ENCODE results near the gene PTMA.
"Not testable (repeated sequence)": the region's sequence is repeated elsewhere in the genome, so short reads cannot be mapped to it uniquely, and the experiment has no call there.

Gene PTMA

GRCh38 chr2:231701456-231702373 is 6.6 kb upstream of the PTMA start:
- DNase-seq = peak in 1 of 2 experiments; percentile 57

GRCh38 chr2:231704017-231704416 is 4.3 kb upstream of the PTMA start:
- no peak for DNase-seq

DNA sequence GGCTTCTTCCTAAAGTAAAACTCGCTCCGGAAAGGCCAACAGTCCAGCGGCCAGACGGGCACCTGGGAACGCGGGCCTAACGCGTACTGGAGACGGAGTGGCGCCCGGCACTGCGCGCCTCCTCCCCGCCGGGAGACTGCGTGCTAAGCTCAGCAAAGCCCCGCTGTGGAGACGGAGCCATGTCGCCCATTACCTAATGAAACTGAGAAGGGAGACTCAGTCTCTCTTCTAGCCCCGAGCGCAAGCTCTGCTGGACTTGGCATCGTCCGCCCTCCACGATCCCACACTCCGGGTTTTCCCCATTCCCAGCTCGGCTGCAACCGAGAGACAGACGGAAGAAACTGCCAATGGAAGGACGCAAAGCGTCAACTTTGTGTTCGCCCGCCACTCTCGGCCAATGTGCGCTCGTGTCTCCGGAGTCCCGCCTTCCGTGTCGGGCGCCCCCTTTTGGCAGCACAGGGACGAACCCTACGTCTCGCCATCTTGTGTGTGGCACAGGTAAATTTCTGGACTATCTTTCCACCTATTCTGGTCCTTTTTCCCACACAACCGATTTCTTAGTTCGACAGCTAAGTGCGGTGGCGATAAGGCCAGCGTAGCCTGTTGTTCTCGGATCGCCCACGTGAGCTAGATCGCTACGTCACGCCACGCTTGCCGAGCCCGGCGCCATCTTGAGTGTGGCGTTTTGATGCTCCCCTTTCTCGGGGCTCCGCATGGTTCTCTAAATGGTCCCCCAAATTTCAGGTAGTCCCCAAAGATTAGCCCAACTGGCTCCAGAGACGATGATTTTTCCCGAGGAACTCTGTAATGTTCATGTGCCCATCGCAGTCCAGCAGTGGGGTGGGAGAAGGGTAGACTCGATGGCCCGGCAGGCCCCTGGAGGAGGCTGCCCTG is 1.3 kb upstream of the PTMA start:
- peak; percentile 97 to 99 for DNase-seq

DNA sequence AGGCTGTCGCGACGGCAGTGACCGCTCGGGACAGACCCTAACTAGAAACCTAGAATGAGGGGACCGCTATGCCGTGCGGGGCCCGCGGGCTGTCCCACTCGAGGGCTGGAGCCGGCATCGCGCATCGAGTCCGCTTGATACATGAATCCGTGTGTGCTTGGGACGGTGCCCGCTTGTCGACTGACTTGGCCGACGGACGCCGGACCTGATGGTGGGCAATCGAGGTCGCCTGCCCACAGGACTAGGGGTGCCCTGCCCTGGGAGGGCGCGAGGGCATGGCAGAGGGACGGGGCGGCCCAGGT is 749 bp upstream of the PTMA start:
- DNase-seq = peak in 1 of 2 experiments; percentile 57

DNA sequence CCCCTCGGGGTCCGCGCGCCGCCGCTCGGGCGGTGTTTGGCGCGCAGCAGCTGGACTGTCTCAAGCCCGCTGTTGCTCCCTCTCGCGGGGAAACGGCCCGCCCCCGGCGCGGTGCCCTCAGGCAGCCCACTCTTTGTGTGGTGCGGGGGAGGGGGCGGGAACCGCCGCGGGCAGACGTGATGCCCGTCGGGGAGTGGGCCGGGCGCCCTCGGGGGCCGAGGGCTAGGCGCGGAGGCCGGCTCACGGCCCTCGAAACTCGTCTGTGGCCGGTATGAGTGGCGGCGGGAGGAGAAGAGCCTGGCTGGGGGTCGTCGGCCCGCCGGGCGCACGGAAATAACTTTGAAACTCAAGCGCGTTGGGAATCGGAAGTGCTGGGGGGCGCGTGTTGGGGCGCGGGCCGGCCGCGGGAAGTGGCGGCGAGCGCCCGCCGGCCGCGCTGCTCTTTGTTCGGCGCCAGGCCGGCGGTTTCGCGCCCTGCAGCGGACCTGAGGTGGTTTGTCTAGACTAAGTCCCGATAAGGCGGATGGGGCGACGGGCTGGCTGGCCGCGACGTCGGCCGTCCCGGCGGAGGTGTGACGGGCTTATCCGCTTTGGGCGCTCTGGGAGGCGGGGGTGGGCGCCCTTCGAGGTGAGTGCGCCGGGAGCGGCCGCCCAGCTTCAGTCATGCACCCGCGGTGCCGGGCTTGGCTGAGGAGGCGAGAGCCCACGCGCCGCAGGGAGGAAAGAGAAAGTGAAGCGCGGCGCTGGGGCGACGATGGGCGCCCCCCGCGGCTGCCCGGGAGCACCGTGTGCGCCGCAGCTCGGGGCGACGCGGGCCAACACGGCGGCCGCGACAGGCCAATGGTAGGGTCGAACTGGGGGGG is 679 bp downstream of the PTMA start:
- peak in 1 of 2 experiments; percentile 48 for DNase-seq

DNA sequence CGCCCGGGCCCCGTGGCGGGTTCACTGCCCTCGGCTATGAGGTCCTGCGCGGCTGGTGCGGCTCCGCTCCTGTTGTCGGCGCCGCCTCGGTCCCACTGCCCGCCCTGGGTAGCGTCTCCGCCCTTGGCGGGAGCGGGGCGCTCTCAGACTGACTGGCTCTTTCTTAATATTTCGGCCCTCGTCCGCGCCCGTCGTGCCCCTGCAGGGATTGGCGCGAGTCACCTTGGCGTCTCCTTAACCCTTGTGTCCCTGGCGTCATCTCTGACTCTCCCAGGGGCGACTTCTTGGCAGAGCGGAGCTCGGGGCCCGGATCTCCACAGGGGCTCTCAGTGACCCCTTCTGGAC is 1.3 kb downstream of the PTMA start:
- DNase-seq = no peak

DNA sequence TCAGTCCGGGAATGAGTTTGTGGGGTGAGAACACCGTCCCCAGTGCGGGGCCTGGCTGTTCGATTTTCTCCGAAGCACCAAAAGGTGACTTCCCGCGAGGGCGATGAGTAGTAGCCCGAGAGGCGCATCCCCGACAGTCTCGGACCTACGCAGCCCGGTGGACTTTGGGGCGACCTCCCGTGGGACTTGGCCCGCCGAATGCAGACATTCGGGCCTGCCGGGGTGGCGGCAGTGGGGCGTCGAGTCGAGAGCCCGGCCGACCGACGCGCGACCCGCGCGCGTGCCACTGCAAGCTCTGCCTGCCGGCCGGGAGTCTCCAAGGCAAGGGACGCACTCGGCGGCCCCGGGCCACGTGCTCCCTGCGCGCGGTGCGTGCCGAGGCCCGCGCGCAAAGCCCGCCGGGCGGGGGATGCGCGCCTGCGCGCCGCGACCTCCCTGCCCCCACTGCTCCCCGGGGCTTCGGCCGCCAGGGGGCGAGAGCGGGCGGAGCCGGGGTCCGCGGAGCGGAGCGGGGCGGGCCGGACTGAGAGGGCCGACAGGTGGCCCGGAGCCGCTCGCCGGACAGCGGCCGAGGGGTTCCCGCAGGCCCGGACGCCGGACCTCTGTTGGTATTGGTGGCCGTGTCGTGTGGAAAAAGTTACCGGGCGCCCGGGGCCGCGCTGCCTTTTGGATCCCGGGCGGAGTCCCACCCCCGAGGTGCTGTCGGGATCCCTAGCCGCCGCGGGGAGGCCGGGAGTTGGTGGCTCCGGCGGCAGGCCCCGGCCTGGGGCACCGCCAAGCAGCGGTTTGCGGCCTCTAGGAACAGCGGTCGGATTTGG is 1.9 kb downstream of the PTMA start:
- DNase-seq = peak; percentile 78 to 84

DNA sequence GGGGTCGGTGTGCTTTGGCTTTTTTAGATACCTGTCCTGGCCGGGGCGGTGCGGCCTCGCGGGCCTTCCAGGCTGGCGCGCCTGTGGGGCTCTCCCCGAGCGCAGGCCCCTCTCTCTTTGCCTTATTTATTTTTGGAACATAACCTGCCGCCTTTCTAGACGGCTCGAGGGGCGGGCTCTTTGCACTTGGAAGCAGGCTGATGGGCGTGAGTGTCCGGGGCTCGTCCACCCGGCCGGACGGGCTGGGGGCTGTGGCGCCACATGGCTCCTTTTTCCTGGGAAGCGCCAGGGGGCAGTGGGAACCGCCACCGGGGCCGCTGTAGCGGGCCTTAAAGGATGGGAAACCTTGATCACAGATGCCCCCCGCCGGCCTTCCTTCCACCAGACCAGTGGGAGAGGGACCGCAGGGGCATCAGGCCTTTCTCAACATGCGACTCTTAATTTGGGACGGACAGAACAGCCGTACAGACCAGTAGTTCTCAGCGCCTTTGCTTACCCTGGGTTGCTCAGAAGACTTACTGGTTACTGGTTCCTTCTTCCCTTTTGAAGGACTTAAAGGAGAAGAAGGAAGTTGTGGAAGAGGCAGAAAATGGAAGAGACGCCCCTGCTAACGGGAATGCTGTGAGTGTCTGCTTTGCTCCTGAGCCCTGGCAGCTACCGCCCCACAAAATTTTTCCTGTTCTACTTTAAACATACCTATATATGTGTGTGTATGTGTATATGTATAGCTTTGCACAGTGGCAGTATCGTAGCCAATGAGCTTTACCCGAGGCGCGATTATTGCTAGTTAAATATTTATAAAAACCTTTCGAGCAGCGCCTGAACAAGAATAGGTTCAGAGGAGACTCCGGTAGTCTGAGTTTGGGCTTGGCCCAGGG is 2.7 kb downstream of the PTMA start:
- no peak for DNase-seq

GRCh38 chr2:231711677-231712450 is 3.5 kb downstream of the PTMA start:
- no peak for DNase-seq

- DNase-seq = not testable (repeated sequence)
Observed at GRCh38 chr2:231712451-231713021, 4.2 kb downstream of the PTMA start.

DNA sequence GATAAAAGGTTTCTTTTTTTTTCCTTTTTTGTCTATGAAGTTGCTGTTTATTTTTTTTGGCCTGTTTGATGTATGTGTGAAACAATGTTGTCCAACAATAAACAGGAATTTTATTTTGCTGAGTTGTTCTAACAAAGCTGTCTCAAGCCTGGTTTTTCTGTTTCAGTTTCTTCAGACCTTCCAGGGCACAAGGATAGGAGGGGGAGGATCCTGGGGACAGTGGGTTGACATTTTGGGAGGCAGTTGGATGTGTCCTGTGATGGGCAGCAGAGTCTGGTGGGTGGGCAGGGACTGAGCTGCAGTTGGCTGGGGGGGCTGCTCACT is 5.0 kb downstream of the PTMA start:
- not testable (repeated sequence) for DNase-seq

- peak; percentile 87 to 91 for DNase-seq
Observed at GRCh38 chr2:231713730-231714638, 5.7 kb downstream of the PTMA start.

GRCh38 chr2:231714639-231715498 is 6.5 kb downstream of the PTMA start:
- DNase-seq = peak; percentile 73 to 77

DNA sequence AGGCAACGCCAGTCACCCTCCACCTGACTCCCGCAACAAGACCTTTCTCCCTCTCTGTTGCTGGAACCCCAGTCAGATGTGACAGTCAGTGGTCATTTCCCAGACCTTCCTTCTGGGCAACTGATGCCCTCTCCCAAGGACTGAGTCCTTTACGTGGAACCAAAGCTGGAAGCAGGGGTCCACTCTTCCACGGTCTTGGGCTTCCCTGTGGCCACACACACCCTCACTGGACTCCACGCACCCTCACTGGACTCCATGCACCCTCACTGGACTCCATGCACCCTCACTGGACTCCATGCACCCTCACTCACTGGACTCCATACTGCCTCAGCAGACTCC is 7.1 kb downstream of the PTMA start:
- no peak for DNase-seq

GRCh38 chr2:231715988-231716616 is 7.8 kb downstream of the PTMA start:
- no peak for DNase-seq

DNA sequence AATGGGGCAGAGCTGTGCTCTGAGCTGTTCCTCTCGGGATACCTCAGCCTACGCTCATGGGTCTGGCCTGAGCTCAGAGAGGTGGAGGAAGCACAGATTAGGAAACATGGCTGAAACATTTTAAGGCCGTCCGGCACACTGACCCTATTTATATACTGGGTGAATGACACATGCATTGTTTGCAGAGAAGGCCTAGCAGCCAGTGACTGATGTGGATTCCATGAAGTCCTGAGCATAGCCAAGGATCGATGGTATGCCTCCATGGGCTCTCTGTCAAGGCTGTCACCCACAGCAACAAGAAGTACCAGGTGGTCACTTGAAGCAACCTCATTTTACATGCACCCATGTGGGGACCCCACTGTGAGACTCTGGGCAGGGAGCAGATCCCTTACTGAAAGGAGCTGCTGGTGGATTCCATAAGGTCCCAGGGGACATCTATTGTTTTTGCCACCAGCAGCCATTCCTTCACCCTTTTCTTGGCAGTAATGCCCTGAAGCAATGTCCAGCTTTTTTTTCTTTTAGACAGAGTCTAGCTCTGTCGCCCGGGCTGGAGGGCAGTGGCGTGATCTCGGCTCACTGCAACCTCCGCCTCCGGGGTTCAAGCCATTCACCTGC is 8.4 kb downstream of the PTMA start:
- no peak for DNase-seq
